NCI-H146 treated with DMSO at 0.1 percent for 48 hours (cell line): Measurements from ENCODE around the gene XCL1.

ENCODE experiments used
- DNase-seq: peaks from one replicate; lab custom pipeline; 2025; ENCODE audit not compliant: unreplicated experiment; lab: John Stamatoyannopoulos, UW

Gene XCL1

DNA sequence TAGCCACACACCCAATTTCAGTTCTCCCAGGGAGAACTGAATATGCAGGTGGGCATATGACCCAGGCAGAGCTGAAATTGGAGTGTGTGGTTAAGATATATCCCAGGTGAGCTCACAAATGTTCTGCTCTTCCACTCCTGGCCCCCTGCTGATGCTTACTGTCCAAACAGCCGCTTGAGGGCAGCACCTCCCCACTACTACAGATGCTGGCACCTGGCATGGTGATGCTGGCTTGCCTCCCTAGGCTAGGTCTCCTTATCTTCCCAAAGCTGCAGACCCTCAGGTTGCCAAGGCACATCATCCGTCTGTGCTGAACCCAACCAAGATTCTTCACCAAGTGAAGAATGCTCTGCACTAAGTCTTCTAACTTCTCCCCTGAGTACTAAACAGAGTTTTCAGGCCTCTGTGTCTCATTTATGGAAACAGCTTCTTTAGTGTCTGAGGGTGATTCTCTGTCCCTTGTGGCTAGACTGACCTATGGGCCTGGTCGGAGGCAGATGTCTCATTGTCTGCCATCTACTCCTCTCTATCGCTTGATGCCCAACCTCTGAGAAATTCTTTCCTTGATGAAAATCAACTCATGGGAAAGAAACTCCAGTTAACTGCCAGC lies 27.2 kb downstream of the XCL1 start:
- peak; percentile 69 for DNase-seq

- DNase-seq = no peak
Measured at GRCh38 chr1:168605443-168605842, 29.0 kb downstream of the XCL1 start.

DNA sequence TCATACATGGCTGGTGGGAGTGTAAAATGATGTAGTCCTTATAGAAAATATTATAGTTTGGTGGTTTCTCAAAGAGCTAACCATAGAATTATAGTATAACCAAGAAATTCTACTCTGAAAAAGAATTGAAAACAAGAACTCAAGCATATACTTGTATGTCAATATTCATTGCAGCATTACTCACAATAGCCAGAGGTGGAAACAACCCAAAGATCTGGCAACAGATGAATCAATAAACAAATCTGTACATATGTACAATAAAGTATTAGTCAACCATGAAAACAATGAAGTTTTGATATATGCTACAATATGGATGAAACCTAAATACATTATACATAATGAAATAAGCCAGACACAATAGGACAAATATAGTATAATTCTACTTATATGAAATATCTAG lies 29.7 kb downstream of the XCL1 start:
- no peak for DNase-seq

DNA sequence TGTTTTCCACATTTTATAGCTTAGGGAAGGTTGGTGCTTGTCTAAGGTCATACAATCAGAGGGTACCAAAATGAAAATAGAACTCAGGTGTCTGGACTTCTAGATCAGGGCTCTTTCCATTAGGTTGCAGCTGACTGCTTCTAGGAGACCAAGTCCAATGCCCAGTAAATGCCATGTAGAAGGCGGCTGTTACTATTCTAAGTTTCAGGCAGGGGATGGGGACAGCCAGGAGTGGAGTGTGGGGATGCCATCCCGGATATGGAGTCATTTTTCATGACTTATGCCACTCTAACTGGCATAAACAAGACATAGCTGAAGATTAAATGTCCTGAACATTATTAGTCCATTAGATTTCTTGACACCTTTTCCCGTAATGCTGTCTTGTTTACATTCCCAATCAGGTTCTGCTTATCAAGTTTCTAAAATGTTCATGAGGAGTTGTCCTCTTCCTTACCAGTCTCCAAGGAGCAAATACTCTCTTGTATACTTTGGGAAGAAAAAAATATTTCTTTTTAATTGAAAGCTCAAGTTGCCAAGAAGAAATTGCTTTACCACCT lies 31.5 kb downstream of the XCL1 start:
- no peak for DNase-seq

DNA sequence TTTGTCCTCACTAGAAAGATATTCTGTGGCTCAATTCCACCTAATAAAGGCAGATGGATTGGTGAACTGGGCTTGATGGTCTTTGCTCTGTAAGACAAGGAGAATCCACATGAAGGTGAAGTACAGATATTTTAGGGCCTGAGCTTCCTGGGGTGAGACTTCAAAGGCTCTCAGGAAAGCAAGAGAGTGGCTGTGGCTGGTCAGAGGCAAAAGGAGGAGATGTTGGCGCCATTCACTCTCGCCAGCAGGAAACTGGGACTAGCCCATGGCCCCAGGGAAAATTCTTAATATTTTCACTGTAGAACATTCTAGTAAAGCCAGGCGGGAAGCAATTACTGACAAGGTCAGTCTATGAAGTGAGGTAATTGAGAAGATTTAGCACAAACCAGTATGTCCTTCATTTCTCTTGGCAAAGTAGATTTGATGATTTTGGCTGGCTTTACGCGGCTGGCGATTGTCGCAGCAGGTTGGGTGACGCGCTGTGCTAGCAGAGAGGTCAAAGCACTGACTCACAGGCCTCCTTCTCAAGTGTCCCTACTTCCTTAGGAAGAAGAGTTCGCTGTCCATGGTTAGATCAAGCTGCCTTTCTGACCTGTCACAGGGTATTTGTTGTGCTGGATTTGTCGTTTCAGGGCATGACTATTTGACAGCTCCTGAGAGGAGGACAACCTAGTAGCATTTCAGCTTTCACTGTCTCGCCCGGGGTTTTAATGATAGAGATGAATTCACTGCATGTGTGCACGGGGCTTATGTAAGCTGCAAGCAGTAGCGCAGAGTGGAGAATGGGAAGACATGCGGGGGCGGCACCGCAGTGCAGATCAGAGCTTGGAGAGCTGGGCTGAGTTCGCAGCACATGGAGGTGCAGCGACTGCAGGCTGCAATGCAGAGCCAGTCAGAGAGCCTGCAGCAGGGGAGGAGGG lies 32.7 kb downstream of the XCL1 start:
- no peak for DNase-seq

DNA sequence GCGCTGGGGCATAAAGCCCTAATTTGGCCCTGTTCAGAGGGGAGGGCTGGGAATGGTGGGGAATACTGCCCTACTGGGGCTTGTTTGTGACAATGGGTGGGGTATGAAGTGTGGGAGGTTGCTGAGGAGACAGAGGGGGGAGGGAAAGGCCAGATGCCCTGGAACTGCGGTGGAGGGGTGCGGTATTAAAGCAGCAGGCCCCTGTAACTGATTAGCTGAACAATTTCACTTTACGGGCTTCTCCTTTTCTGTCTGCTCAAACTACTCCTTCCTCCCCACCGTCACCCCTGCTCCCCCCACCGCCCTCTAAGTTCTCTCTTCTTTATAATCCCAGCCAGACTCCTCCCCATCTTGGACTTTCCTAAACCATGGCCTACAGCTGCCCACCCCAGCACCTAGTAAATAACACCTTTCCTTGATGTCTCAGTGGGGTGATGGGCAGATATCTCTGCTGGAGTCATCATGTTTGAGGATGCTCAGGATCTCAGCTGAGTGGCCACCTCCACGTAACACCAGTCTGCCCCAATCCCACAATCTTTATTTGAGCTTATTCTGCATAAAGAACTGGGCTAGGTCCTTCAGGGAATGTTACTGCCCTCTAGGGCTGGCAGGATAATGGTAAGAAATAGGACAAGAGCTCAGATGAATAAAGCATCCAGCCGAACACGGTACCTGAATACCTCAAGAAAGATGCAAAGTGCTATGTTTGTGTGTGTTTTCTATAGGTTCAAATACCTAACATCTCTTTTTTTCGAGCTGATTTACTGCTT lies 33.5 kb downstream of the XCL1 start:
- DNase-seq = no peak

GRCh38 chr1:168613038-168613451 lies 36.6 kb downstream of the XCL1 start:
- no peak for DNase-seq

- peak; percentile 12 for DNase-seq
Measured at GRCh38 chr1:168613691-168614231, 37.4 kb downstream of the XCL1 start.

GRCh38 chr1:168614235-168614634 lies 37.8 kb downstream of the XCL1 start:
- no peak for DNase-seq

DNA sequence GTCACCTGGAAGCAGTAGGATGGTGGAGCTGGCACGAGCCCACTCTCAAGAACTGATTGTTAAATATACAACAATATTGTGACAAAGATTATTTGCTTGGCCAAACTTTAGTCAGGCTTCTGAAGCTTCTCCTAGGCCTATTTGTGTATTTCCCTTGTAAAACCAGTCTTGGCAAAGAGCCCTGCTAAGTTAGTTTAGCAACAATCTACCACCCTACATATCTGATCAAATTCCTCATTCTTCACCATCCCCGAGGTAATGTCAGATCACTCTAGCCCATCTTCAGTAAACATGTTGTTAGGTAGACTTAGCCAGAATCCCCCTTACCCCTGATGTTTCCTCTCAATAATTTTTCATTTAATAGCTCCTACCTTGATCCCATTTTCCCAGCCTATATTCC lies 39.6 kb downstream of the XCL1 start:
- DNase-seq = no peak

DNA sequence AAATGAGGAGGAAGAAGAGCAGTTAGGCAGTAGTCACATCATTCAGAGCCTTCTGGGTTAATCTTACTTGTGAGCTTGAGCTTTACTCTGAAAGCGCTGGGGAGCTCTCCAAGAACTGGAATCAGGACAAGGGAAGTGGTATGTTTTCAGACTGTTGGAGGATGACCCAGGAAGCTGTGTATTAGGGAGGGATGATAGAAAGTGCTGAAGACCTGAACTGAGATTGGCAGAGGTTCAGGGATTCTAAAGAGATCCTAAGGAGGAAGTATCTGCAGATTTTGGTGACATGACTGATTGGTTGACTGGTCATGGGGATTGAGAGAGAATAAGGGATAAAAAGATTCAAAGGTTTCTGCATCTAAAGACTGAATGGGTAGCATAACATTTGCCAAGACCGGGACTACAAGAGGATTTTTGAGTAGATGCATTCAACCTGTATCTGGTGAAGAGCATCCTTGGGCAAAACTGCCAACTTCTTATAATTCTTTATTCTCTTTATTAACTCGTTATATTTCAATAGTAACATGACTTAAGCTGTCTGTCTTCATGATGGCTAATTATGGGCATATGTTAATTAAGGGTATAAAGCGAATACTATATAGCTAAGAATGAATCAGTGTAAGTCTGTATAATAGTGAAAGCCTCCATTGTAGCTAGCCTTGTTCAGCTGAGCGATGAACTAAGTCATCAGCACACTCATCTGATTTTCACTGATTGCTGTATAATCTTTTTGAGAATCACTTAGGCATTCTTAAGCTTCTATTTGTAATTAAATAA lies 41.8 kb downstream of the XCL1 start:
- DNase-seq = no peak

GRCh38 chr1:168618886-168619285 lies 42.5 kb downstream of the XCL1 start:
- no peak for DNase-seq

DNA sequence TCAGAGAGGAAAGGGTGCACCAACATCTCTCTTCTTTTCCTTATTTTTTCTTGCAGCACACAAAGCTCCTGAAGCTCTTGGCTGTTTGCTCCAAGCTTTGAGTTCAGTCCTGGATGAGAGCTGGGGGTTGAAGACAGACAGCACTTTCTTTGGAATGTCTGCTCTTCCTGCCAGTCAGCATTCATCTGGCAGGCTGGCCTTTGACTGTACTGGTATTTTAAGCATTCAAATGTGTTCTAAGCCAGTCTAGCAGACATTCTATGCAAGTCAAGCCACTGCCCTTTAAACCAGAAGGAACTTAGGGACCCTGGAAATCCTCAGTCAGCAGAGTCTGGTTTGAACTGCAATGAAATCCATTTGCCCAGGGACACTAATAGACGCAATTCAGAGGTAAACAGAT lies 45.0 kb downstream of the XCL1 start:
- no peak for DNase-seq

- DNase-seq = no peak
Measured at GRCh38 chr1:168623003-168623828, 46.8 kb downstream of the XCL1 start.

- DNase-seq = no peak
Measured at GRCh38 chr1:168623831-168624230, 47.4 kb downstream of the XCL1 start.

DNA sequence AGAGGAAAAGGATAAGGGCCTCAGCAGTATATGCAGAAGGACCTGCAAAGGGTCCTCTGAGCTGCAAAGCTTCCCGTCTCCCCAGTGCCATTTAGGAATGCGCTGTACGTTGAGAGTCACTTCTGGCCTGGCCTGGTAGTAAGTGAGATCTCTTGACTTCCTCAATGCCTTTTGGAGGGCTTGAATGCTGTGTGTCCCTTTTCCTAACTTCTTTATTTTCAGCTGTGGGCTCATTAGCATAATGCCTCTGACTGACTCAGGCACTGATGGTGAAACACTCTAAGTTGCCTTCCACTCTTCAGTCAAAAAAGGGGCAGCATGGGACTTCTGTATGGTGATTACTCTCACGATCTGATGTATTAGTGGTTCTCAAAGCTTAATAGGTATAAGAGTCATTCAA lies 49.9 kb downstream of the XCL1 start:
- DNase-seq = no peak

DNA sequence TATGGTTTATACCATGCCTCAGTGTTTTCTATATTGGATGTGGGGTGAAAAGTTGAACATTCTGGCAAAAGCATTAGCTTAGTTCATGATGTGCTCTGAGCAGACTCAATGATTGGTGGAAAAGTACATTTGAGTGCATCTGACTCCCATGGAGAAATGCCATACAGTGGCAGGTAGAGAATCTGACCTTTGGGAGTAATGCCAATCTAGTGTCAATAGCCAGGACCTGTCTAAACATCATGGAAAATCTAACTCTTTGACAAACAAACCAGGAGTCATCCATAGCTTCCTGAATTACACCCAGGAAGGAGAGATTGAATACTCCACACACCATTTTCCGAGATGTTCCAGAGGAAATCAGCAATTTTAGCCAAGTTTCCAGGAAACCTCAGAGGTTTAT lies 51.0 kb downstream of the XCL1 start:
- DNase-seq = no peak

DNA sequence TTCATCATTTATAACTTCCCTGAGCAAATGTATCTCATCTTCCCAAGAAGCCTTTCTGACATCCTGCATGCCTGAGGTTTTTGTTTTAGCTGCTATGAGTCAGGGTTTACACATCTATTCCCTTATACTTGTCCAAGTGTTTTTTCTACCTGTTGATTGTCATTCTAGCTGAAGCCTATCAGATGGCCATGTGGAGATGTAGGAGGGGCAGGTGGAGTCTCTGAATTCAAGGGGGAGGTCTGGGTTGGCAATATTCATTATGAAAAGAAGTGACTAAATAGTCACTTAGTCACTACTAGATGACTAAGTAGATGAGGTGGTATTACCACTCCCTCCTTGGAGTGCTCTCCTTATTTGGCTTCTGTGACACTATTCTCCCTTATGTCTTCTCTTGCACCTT lies 52.4 kb downstream of the XCL1 start:
- no peak for DNase-seq

DNA sequence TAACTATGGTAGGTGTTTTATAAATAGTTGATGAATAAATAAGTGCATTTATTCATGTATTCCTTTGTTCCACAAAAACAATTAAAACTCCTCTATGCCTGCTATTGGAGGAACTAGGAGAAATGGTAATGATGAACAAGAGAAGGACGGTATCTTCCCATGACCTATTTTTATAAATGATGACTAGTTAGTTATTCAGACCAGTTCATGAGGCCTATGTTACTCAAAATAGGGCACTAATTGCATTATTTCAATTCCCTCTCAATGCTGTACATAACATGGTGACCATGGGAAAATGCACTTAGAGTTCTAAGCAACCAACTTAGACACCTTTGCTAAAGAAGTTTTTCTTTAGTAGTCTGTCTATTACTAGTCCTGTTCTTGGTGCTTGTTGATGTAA lies 53.1 kb downstream of the XCL1 start:
- no peak for DNase-seq
